Measurements from ENCODE around the gene LTBP1. TPM values are rescaled to one million over a fixed set of nuclear protein-coding genes. Genes with fewer than 3 reads are reported as not detected.

Gene LTBP1
- total and polyA plus RNA-seq, 2 donors (not counting 1 experiment from before 2014, with no cell fraction given), result 0.69 TPM; not detected in 1

- CTCF ChIA-PET, result no interaction called here
- Mint-ChIP-seq H3K27ac (no peak overlapping the region), H3K4me1 (no peaks in the 10 kb centered on the region), H3K9me3 (ENCODE audit: insufficient read depth) (no peaks in the 10 kb centered on the region), H3K4me3 (no peak overlapping the region), H3K27me3 (no peaks in the 10 kb centered on the region)
- no peaks in the 10 kb centered on the region for H3K79me2 ChIP-seq (ENCODE audit: control insufficient read depth, insufficient read depth, low read length)
- POLR2A ChIA-PET, result no interaction called here
- DNase-seq (no peak), ATAC-seq (ENCODE audit: low read depth) (no peak)
- no peaks in the 10 kb centered on the region for H3K36me3 ChIP-seq (replicated peaks in 1 of 2; ENCODE audit: control extremely low read depth in 1 of 2, control insufficient read depth in 1 of 2, extremely low read depth in 1 of 2, insufficient read depth in 2 of 2, low read length in 1 of 2)
- TF ChIP-seq CTCF (IDR thresholded peaks at IDR 0.05) (no peak), EZH2 (IDR thresholded peaks at IDR 0.05; ENCODE audit: borderline replicate concordance, insufficient read depth, low read depth, low read length, poor library complexity, severe bottlenecking) (no peak)
- no peak overlapping the region for H3K9ac ChIP-seq (ENCODE audit: low read length)
- no peaks in the 10 kb centered on the region for H3K9me3 ChIP-seq (ENCODE audit: control extremely low read depth in 1 of 3, control insufficient read depth in 2 of 3, insufficient read depth in 1 of 3, low read length in 2 of 3)
- H4K20me1 ChIP-seq (ENCODE audit: control insufficient read depth, insufficient read depth, low read length, poor library complexity, severe bottlenecking), result no peaks in the 10 kb centered on the region
- H3K4me2 ChIP-seq (replicated peaks; ENCODE audit: low read depth, low read length, poor library complexity, severe bottlenecking), result no peak overlapping the region
- no peak overlapping the region for H3K27ac ChIP-seq (ENCODE audit: low read length in 2 of 2)
- intact Hi-C loops (cut with micrococcal nuclease), result no loop called here
- H3K4me1 ChIP-seq (ENCODE audit: control insufficient read depth in 2 of 2, insufficient read depth in 2 of 2, low read length in 2 of 2), result no peaks in the 10 kb centered on the region
- no peak overlapping the region for H2AFZ ChIP-seq (ENCODE audit: insufficient read depth, low read depth, low read length, poor library complexity, severe bottlenecking)
- no peaks in the 10 kb centered on the region for H3K27me3 ChIP-seq (replicated peaks in 1 of 4; ENCODE audit: control extremely low read depth in 1 of 4, control insufficient read depth in 3 of 4, insufficient read depth in 4 of 4, low read length in 3 of 4)
- WGBS (ENCODE audit: insufficient coverage), result no CpG with 5 or more reads among the region's 2 CpGs
- no peak overlapping the region for H3K4me3 ChIP-seq (ENCODE audit: control extremely low read depth in 1 of 5, extremely low read depth in 1 of 5, insufficient read depth in 1 of 5, low read depth in 2 of 5, low read length in 4 of 5)
These were observed 355.6 kb downstream of the LTBP1 start for GRCh38 chr2:33302348-33302747.

- TF ChIP-seq EZH2 (IDR thresholded peaks at IDR 0.05; ENCODE audit: borderline replicate concordance, insufficient read depth, low read depth, low read length, poor library complexity, severe bottlenecking) (no peak), CTCF (IDR thresholded peaks at IDR 0.05) (no peak)
- ChIA-PET CTCF (no interaction called here), POLR2A (no interaction called here)
- H3K4me2 ChIP-seq (replicated peaks; ENCODE audit: low read depth, low read length, poor library complexity, severe bottlenecking), result no peak overlapping the region
- intact Hi-C loops (cut with micrococcal nuclease), result no loop called here
- H4K20me1 ChIP-seq (ENCODE audit: control insufficient read depth, insufficient read depth, low read length, poor library complexity, severe bottlenecking), result no peaks in the 10 kb centered on the region
- DNase-seq (no peak), ATAC-seq (ENCODE audit: low read depth) (no peak)
- H3K9ac ChIP-seq (ENCODE audit: low read length), result no peak overlapping the region
- Mint-ChIP-seq H3K9me3 (ENCODE audit: insufficient read depth) (no peaks in the 10 kb centered on the region), H3K27ac (no peak overlapping the region), H3K27me3 (no peaks in the 10 kb centered on the region), H3K4me3 (no peak overlapping the region), H3K4me1 (no peaks in the 10 kb centered on the region)
- H3K36me3 ChIP-seq (replicated peaks in 1 of 2; ENCODE audit: control extremely low read depth in 1 of 2, control insufficient read depth in 1 of 2, extremely low read depth in 1 of 2, insufficient read depth in 2 of 2, low read length in 1 of 2), result no peaks in the 10 kb centered on the region
- H3K4me3 ChIP-seq (ENCODE audit: control extremely low read depth in 1 of 5, extremely low read depth in 1 of 5, insufficient read depth in 1 of 5, low read depth in 2 of 5, low read length in 4 of 5), result no peak overlapping the region
- no peaks in the 10 kb centered on the region for H3K9me3 ChIP-seq (ENCODE audit: control extremely low read depth in 1 of 3, control insufficient read depth in 2 of 3, insufficient read depth in 1 of 3, low read length in 2 of 3)
- no peak overlapping the region for H2AFZ ChIP-seq (ENCODE audit: insufficient read depth, low read depth, low read length, poor library complexity, severe bottlenecking)
- no peaks in the 10 kb centered on the region for H3K27me3 ChIP-seq (replicated peaks in 1 of 4; ENCODE audit: control extremely low read depth in 1 of 4, control insufficient read depth in 3 of 4, insufficient read depth in 4 of 4, low read length in 3 of 4)
- H3K27ac ChIP-seq (ENCODE audit: low read length in 2 of 2), result no peak overlapping the region
- WGBS (ENCODE audit: insufficient coverage), result 92% methylated on average over 8 of the region's 10 CpGs
- H3K79me2 ChIP-seq (ENCODE audit: control insufficient read depth, insufficient read depth, low read length), result no peaks in the 10 kb centered on the region
- H3K4me1 ChIP-seq (ENCODE audit: control insufficient read depth in 2 of 2, insufficient read depth in 2 of 2, low read length in 2 of 2), result no peaks in the 10 kb centered on the region
These were observed 357.5 kb downstream of the LTBP1 start for GRCh38 chr2:33304032-33304864.
